Measurements from ENCODE around the gene DEFB126. TPM values are rescaled to one million over a fixed set of nuclear protein-coding genes. Genes with fewer than 3 reads are reported as not detected.

Gene DEFB126
- total and polyA plus RNA-seq, 2 donors, result not detected

DNA sequence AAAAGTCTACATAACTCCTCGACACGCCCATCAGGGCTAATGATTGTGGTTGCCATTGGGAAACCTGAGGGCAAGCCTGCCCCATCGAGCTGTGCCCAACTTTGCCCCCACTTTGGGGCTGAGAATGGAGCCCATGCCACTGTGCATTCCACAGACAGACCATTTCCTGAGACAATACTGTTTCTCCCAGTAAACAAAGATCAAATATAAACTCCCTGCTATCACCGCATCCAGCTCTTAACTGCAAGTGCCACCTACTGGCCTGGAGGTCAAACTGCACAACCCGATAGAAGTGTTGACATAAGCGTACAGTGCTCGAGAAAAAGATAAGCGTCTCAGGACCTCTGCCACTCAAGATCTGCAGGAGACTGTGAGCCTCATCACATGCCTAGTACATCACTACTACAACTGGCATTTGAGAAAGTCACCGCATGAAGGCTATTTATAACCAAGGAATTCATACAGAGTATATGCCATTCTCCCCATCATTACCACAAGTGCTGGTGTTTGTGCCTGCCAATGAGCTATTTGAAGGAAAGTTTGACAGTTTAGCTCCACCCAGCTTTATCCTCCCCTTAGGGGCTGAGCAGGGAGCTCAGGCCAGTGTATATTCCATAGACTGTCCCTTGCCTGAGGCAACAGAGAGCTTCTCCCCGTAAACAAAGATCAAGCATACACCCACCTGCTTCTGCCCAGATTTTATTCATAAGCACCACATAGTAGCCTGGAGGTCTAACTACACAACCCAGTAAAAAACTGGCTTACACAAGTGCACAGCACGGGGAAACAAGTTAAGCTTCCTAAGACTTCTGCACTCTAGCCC, 4.5 kb upstream of the DEFB126 start:
- Histone ChIP-seq H3K27me3 (ENCODE audit: control insufficient read depth in 2 of 2, insufficient read depth in 1 of 2, low read length in 1 of 2) (no peaks in the 10 kb centered on the region), H3K4me3 (ENCODE audit: low read length in 2 of 2) (no peak overlapping the region), H3K36me3 (ENCODE audit: control insufficient read depth in 2 of 2, insufficient read depth in 2 of 2, low read length in 1 of 2) (no peaks in the 10 kb centered on the region), H3K9me3 (ENCODE audit: control insufficient read depth in 2 of 2, insufficient read depth in 1 of 2, low read length in 1 of 2) (peaks cover 0 to 6% of the 10 kb centered on the region in 2 donors), H3K4me1 (ENCODE audit: control insufficient read depth in 2 of 2, insufficient read depth in 2 of 2, low read length in 2 of 2) (no peaks in the 10 kb centered on the region), H3K27ac (ENCODE audit: low read depth in 1 of 2, low read length in 1 of 2) (no peak overlapping the region)
- WGBS, result 95% methylated on average over 11 of the region's 11 CpGs
- DNase-seq (ENCODE audit: low read depth in 6 of 9, low spot score in 9 of 9), result no peak

DNA sequence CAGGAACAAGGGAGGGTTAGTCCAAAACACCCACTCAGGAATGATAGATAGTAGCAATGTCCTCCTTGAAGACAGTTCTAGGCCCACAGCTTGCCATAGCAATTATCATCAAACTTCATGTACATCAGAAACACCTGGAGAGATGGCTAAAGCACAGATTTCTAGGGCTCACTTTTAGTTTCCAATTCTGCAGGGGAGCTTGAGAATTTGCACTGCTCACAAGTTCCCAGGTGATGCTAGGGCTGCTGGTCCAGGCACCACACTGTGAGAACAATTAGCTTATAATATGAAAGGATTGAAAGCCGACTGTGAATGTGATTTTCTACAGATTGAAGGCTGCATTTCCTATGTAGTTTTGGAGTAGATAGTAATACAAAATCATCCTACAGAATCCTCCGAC, 3.5 kb downstream of the DEFB126 start:
- H3K9me3 ChIP-seq (ENCODE audit: control insufficient read depth in 2 of 2, insufficient read depth in 1 of 2, low read length in 1 of 2), result no peaks in the 10 kb centered on the region
- peaks cover 0 to 2% of the 10 kb centered on the region in 2 donors for H3K27me3 ChIP-seq (ENCODE audit: control insufficient read depth in 2 of 2, insufficient read depth in 1 of 2, low read length in 1 of 2)
- no peak overlapping the region for H3K27ac ChIP-seq (ENCODE audit: low read depth in 1 of 2, low read length in 1 of 2)
- H3K36me3 ChIP-seq (ENCODE audit: control insufficient read depth in 2 of 2, insufficient read depth in 2 of 2, low read length in 1 of 2), result no peaks in the 10 kb centered on the region
- H3K4me3 ChIP-seq (ENCODE audit: low read length in 2 of 2), result no peak overlapping the region
- 75% methylated on average over 2 of the region's 2 CpGs for WGBS
- H3K4me1 ChIP-seq (ENCODE audit: control insufficient read depth in 2 of 2, insufficient read depth in 2 of 2, low read length in 2 of 2), result no peaks in the 10 kb centered on the region
- no peak for DNase-seq (ENCODE audit: low read depth in 6 of 9, low spot score in 9 of 9)

DNA sequence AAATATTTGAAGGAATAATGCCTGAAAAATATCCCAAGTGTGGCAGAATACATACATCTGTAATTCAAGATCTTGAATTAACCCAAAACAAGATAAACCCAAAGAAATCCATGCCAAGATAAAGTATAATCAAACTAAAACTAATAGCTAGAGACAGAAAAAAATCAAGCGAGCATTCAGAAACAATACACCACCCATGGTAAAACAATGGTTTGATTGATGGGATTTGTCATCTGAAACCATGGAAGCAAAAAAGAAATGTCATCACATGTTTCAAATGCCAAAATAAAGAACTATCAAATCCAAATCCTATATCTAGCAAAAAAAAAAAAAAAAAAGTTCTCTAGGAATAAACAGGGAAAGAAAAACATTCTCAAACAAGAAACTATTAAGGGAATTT, 9.7 kb downstream of the DEFB126 start:
- Histone ChIP-seq H3K36me3 (ENCODE audit: control insufficient read depth in 2 of 2, insufficient read depth in 2 of 2, low read length in 1 of 2) (no peaks in the 10 kb centered on the region), H3K4me1 (ENCODE audit: control insufficient read depth in 2 of 2, insufficient read depth in 2 of 2, low read length in 2 of 2) (no peaks in the 10 kb centered on the region)

DNA sequence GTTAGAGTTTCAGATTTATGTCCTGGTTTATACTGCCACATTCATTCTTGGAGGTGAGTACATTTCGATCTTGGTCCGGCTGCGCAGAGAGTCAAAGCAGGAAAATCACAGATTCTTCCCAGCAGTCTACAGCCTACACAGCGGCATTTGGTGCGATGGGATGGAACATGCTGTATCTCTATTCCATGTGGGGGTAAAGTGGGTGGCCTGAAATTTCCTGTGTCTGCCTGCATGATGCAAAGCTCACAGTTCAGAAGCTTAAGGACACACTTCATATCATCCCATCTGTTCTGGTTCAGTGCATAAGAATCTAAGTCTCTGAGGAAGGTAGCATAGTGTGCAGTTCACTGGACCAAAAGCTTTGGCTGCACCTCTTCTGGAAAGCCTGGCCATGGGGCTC, 14.8 kb downstream of the DEFB126 start, which contains the start of gene DEFB127:
Gene DEFB127 (plus strand): TSS at position 301 of the 400 bp plus-strand sequence. CDS start 91 bp downstream, at position 392.
- no peak within 1 kb of the TSS for H3K4me3 ChIP-seq (ENCODE audit: low read length in 2 of 2)
- WGBS, result 87% methylated on average over 5 of the region's 5 CpGs
- DNase-seq (ENCODE audit: low read depth in 6 of 9, low spot score in 9 of 9), result no peak
- H3K4me1 ChIP-seq (ENCODE audit: control insufficient read depth in 2 of 2, insufficient read depth in 2 of 2, low read length in 2 of 2), result no peaks in the 10 kb centered on the region
- H3K9me3 ChIP-seq (ENCODE audit: control insufficient read depth in 2 of 2, insufficient read depth in 1 of 2, low read length in 1 of 2), result no peaks in the 10 kb centered on the region
- H3K27me3 ChIP-seq (ENCODE audit: control insufficient read depth in 2 of 2, insufficient read depth in 1 of 2, low read length in 1 of 2), result no peaks in the 10 kb centered on the region
- H3K27ac ChIP-seq (ENCODE audit: low read depth in 1 of 2, low read length in 1 of 2), result no peak within 1 kb of the TSS
- no peaks in the 10 kb centered on the region for H3K36me3 ChIP-seq (ENCODE audit: control insufficient read depth in 2 of 2, insufficient read depth in 2 of 2, low read length in 1 of 2)

More for the DNA sequence above, 9.7 kb downstream of the DEFB126 start:
- Histone ChIP-seq H3K27me3 (ENCODE audit: control insufficient read depth in 2 of 2, insufficient read depth in 1 of 2, low read length in 1 of 2) (no peaks in the 10 kb centered on the region), H3K9me3 (ENCODE audit: control insufficient read depth in 2 of 2, insufficient read depth in 1 of 2, low read length in 1 of 2) (no peaks in the 10 kb centered on the region), H3K27ac (ENCODE audit: low read depth in 1 of 2, low read length in 1 of 2) (no peak overlapping the region), H3K4me3 (ENCODE audit: low read length in 2 of 2) (no peak overlapping the region)
- no peak for DNase-seq (ENCODE audit: low read depth in 6 of 9, low spot score in 9 of 9)
- 92% methylated on average over 1 of the region's 1 CpG for WGBS

DNA sequence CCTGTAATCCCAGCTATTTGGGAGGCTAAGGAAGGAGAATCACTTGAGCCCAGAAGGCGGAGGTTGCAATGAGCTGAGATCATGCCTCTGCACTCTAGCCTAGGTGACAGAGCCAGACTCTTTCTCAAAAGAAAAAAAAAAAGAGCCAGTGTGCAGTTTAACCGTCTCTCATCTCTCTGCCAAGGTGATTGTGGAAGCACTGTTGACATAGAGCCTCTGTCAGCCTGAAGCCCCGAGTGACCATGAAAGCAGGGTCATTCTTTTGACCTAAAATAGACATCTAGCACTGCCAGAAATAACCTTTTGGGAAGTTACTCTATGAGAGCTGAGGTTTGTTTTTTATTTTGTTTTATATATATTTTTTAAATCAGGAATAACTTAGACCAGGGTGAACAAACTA, 22.2 kb downstream of the DEFB126 start:
- Histone ChIP-seq H3K27ac (ENCODE audit: low read depth in 1 of 2, low read length in 1 of 2) (no peak overlapping the region), H3K4me1 (ENCODE audit: control insufficient read depth in 2 of 2, insufficient read depth in 2 of 2, low read length in 2 of 2) (no peaks in the 10 kb centered on the region), H3K27me3 (ENCODE audit: control insufficient read depth in 2 of 2, insufficient read depth in 1 of 2, low read length in 1 of 2) (no peaks in the 10 kb centered on the region), H3K36me3 (ENCODE audit: control insufficient read depth in 2 of 2, insufficient read depth in 2 of 2, low read length in 1 of 2) (no peaks in the 10 kb centered on the region), H3K9me3 (ENCODE audit: control insufficient read depth in 2 of 2, insufficient read depth in 1 of 2, low read length in 1 of 2) (no peaks in the 10 kb centered on the region), H3K4me3 (ENCODE audit: low read length in 2 of 2) (no peak overlapping the region)
- no peak for DNase-seq (ENCODE audit: low read depth in 6 of 9, low spot score in 9 of 9)
- WGBS, result 75% methylated on average over 3 of the region's 3 CpGs

DNA sequence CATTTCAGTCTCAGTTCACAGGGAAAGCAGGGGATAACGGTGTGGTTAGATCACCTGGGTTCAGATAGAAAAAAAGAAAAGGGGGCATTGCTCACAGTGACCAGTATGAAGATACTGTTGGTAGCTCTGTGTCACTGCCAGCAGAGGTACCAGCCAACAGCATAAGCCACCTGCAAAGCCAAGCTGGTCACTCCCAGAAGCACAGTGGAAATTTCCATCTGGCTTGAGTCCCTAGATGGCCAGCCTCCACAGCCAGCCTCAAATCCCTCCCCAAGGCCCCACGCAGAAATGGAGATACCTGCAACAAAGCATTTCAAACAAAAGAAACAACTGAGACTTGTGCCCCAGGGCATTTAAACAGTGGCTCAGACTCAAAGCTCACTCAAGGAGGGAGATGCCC, 26.5 kb downstream of the DEFB126 start:
- H3K4me1 ChIP-seq (ENCODE audit: control insufficient read depth in 2 of 2, insufficient read depth in 2 of 2, low read length in 2 of 2), result no peaks in the 10 kb centered on the region
- DNase-seq (ENCODE audit: low read depth in 6 of 9, low spot score in 9 of 9), result no peak
- H3K9me3 ChIP-seq (ENCODE audit: control insufficient read depth in 2 of 2, insufficient read depth in 1 of 2, low read length in 1 of 2), result no peaks in the 10 kb centered on the region
- no peak overlapping the region for H3K4me3 ChIP-seq (ENCODE audit: low read length in 2 of 2)
- 86% methylated on average over 2 of the region's 2 CpGs for WGBS
- no peaks in the 10 kb centered on the region for H3K36me3 ChIP-seq (ENCODE audit: control insufficient read depth in 2 of 2, insufficient read depth in 2 of 2, low read length in 1 of 2)
- no peak overlapping the region for H3K27ac ChIP-seq (ENCODE audit: low read depth in 1 of 2, low read length in 1 of 2)
- no peaks in the 10 kb centered on the region for H3K27me3 ChIP-seq (ENCODE audit: control insufficient read depth in 2 of 2, insufficient read depth in 1 of 2, low read length in 1 of 2)

DNA sequence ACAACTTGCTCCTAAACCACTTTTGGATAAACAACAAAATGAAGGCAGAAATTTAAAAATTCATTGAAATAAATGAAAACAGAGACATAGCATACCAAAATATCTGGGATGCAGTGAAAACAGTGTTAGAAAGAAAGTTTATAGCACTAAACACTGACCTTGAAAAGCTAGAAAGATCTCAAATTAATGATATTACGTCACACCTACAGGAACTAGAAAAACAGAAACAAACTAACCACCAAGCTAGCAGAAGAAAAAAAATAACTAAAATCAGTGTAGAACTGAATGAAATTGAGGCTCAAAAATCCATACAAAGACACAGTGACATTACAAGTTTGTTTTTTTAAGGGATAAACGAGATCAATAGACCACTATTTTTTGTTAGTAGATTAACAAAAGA, 41.9 kb downstream of the DEFB126 start:
- no peak overlapping the region for H3K4me3 ChIP-seq (ENCODE audit: low read length in 2 of 2)
- no peak overlapping the region for H3K27ac ChIP-seq (ENCODE audit: low read depth in 1 of 2, low read length in 1 of 2)
- H3K9me3 ChIP-seq (ENCODE audit: control insufficient read depth in 2 of 2, insufficient read depth in 1 of 2, low read length in 1 of 2), result no peaks in the 10 kb centered on the region
- H3K27me3 ChIP-seq (ENCODE audit: control insufficient read depth in 2 of 2, insufficient read depth in 1 of 2, low read length in 1 of 2), result no peaks in the 10 kb centered on the region
- no peak for DNase-seq (ENCODE audit: low read depth in 6 of 9, low spot score in 9 of 9)
- 83% methylated on average over 2 of the region's 2 CpGs for WGBS
- H3K36me3 ChIP-seq (ENCODE audit: control insufficient read depth in 2 of 2, insufficient read depth in 2 of 2, low read length in 1 of 2), result no peaks in the 10 kb centered on the region
- no peaks in the 10 kb centered on the region for H3K4me1 ChIP-seq (ENCODE audit: control insufficient read depth in 2 of 2, insufficient read depth in 2 of 2, low read length in 2 of 2)

DNA sequence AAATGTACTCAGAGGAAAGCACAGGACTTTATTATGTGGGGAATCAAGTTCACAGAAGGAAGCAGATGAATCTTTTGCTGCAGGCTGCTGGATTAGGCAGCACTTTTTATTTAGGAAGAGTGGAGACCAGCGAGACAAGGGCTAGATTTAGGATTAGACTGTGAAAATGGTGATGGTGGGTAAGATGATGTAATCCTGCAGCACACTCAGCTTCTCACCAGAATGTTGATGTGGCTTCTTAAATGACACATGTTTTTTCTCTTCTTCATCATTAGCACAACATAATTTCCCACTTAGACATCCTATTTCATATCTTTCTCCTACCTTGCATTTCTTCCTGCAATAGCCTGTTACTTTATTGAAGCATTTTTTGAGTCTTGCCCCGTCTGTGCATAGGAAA, 45.3 kb downstream of the DEFB126 start:
- no peaks in the 10 kb centered on the region for H3K4me1 ChIP-seq (ENCODE audit: control insufficient read depth in 2 of 2, insufficient read depth in 2 of 2, low read length in 2 of 2)
- WGBS, result 71% methylated on average over 2 of the region's 2 CpGs

DNA sequence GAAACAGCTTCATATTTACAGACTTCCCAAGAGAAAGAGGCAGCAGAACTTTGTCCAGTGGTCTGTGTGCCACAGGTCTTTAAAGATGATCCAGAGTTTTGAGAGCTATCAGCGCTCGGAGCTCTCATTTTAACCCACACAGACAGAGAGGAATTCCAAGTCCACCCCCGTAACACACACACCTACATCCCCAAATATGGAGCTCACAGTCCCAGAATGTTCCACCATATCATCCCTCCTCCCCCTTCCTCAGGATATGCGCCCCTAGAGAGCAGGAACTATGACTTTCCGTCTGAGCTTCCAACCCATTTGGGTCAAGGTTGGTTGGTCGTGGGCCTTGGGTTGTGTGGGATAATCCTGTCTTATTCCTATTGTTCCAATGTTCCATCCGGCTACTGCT, 47.2 kb downstream of the DEFB126 start, which contains the start of gene DEFB128:
Gene DEFB128 (minus strand): TSS at position 101 of the 400 bp plus-strand sequence. CDS start 88 bp downstream, at position 13.
- H3K4me1 ChIP-seq (ENCODE audit: control insufficient read depth in 2 of 2, insufficient read depth in 2 of 2, low read length in 2 of 2), result no peaks in the 10 kb centered on the region
- no peak within 1 kb of the TSS for H3K27ac ChIP-seq (ENCODE audit: low read depth in 1 of 2, low read length in 1 of 2)
- no peaks in the 10 kb centered on the region for H3K27me3 ChIP-seq (ENCODE audit: control insufficient read depth in 2 of 2, insufficient read depth in 1 of 2, low read length in 1 of 2)
- no peak within 1 kb of the TSS for H3K4me3 ChIP-seq (ENCODE audit: low read length in 2 of 2)
- H3K36me3 ChIP-seq (ENCODE audit: control insufficient read depth in 2 of 2, insufficient read depth in 2 of 2, low read length in 1 of 2), result no peaks in the 10 kb centered on the region
- DNase-seq (ENCODE audit: low read depth in 6 of 9, low spot score in 9 of 9), result no peak
- no peaks in the 10 kb centered on the region for H3K9me3 ChIP-seq (ENCODE audit: control insufficient read depth in 2 of 2, insufficient read depth in 1 of 2, low read length in 1 of 2)
- 73% methylated on average over 7 of the region's 7 CpGs for WGBS

More for the DNA sequence above, 45.3 kb downstream of the DEFB126 start:
- Histone ChIP-seq H3K27me3 (ENCODE audit: control insufficient read depth in 2 of 2, insufficient read depth in 1 of 2, low read length in 1 of 2) (no peaks in the 10 kb centered on the region), H3K9me3 (ENCODE audit: control insufficient read depth in 2 of 2, insufficient read depth in 1 of 2, low read length in 1 of 2) (no peaks in the 10 kb centered on the region), H3K4me3 (ENCODE audit: low read length in 2 of 2) (no peak overlapping the region), H3K36me3 (ENCODE audit: control insufficient read depth in 2 of 2, insufficient read depth in 2 of 2, low read length in 1 of 2) (no peaks in the 10 kb centered on the region), H3K27ac (ENCODE audit: low read depth in 1 of 2, low read length in 1 of 2) (no peak overlapping the region)
- DNase-seq (ENCODE audit: low read depth in 6 of 9, low spot score in 9 of 9), result no peak
